ENCODE measurements around the gene CABP7.

CABP7 gene

DNA sequence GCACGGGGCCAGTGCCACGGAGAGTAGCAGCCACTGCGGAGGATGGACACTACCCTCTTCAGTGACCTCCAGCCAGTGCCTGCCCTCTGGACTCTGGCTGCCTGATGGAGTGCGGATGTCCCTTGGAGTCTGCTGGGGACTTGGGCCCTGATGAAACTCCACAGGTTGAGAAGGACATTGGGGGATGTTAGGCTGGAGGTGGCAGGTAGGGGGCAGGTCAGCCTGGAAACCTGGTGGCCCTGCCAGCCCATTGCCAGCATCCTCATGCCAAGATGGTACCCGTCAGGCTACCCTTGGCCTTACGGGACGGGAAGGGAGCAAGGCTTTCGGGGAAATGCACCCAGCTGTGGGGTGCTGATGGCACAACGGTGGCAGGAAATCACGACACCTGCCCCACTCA is 4.0 kb downstream of the CABP7 start:
- DNase-seq = no peak

DNA sequence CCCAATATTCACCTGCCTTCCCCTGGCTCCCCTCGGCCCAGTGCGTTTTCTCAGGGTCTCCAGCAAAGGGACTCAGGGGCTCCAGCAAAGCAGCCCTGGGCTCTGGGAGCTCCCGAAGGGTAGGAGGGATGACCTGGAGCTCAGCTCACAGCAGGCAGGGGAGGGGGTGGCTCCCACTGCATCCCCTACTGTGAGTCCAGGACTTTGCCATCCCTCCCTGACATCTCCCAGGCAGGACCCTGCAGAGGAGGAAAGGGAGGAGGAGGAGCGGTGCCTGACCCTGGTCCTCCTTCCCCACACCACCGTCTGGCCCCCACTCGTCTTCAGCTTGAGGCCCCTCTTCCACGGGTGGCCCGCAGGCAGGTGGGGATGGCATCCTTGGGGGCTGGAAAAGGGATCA is 5.0 kb downstream of the CABP7 start:
- no peak for DNase-seq

DNA sequence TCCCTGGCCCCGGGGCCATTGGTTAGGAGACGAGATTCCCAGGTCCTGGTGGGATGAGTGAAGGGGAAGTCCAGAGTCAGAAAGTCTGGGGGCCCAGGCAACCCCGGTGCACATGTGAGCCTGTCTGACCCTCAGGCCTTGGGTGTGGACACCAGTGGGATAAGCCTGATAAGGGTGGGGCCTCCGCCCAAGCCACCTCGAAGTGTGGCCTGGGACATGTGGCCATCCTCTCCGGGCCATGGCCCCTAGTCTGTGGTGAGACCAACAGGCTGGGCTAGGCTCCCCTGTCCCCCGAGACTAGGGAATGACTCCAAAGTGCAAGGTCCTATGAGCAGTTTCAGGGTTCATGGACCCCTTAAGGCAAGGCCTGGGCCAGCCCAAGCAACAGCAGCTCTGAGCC is 6.3 kb downstream of the CABP7 start:
- no peak for DNase-seq

DNA sequence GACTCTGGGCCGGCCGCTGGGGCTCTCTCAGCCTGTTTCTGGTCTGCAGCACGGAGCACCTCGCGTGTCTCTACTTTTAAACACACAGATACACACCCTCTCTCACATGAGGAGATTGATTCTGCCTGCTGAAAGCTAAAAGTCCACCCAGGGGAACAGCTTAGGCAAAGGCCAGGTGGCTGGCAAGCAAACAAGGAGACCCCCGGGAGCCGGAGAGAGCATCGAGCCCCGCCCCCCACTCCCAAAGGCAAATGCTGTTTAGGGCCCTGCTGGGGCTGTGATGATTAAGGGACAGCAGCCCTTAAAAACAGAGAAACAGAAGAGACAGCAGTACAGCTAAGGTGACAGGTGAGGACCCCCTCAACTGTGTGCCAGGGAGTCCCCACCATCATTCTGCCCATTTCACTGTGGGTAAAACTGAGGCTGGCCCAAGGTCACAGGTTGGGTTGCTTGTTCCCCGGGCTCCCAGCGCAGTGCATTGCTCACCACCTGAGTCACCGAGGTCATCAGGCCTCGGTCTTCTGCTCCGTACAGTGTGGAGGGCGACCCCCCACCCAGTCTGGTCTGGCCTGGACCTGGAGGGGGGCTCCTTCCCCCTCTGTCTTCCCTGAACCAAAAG is 6.8 kb downstream of the CABP7 start:
- DNase-seq = no peak

DNA sequence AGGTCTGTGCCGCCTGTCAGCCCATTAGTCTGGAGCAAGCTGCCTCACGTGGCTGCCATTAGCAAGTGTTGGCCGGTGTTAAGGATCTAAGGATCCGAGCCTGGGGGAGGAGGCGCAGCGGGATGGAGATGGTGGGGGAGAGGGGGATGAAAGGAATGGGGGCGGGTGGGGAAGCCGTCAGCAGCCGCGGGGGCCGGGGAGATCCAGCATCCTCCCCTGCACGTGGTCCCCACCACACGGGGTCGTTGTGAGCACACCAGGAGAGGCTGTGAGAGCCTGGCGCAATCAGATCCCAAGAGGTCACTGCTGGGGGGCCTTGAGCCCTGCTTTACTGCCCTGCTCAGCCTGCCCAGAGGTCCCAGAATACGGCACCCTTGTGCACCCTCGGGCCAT is 7.3 kb downstream of the CABP7 start:
- peak; percentile 37 for DNase-seq

DNA sequence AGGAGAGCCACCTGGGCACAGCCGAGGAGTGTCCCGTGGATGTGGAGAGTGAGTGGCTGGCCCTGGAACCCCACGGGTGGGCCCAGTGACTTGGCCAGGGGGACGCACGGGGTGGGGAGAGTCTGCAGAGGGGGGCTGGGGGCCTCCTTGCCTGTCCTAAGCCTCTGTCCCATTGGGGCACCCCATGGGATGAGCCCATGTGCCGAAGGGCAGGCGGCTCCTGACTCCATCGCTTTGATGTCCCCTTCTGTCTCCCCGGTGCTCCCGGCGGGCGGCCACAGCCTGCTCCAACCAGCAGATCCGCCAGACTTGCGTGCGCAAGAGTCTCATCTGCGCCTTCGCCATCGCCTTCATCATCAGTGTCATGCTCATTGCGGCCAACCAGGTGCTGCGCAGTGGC is 9.4 kb downstream of the CABP7 start:
- no peak for DNase-seq

DNA sequence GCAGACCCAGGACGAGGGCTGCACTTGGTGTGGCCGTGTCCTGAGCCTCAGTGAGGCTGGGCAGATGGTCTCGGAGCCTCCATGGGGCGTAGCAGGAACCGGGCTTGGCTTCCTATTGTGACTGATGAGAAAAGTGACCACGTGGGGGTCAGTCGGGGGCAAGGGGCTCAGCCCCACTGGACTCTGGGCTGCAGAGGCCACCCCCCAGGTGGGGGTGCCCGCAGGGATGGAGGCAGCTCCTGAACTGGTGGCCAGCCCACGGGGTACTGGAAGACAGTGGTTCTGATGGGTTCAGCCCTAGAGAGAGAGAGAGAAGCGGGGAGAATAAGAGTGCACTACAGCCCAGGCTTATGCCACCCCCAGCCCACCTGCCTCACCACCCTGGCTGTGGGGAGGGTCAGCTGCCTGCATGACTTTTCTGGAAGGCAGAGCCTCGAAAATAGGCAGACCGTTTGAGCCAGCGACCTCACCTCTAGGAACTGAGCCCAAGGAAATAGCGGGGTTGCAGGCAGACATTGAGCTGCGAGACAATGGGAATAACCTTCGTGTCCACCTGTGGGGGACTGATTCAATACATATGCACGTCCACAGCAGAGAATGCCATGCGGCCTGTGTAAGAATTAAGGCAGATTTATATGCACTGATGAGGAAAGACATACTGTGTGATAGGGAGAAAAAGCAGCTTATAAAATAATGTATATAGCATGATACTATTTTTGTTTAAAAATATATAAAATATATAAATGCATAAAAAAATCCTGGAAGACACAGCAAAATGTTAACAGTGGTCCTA is 11.5 kb downstream of the CABP7 start:
- no peak for DNase-seq

DNA sequence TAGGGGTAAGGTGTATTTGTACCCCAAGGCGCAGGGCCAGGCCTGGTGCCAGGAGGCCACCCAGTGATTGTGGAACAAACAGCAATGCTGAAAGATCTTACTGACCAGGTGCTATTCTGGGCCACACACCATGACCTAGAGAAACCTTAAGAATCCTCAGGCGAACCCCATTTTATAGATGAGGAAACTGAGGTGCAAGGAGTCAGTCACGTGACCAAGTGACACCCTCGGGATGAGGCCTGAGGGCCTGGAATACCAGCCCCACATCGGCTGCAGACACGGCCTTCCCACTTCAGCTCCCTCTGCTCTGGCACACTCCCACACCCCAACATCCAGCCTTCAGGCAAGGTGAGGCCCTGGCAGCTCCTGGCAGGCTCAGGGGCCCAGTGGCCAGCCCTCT is 13.1 kb downstream of the CABP7 start:
- DNase-seq = no peak

DNA sequence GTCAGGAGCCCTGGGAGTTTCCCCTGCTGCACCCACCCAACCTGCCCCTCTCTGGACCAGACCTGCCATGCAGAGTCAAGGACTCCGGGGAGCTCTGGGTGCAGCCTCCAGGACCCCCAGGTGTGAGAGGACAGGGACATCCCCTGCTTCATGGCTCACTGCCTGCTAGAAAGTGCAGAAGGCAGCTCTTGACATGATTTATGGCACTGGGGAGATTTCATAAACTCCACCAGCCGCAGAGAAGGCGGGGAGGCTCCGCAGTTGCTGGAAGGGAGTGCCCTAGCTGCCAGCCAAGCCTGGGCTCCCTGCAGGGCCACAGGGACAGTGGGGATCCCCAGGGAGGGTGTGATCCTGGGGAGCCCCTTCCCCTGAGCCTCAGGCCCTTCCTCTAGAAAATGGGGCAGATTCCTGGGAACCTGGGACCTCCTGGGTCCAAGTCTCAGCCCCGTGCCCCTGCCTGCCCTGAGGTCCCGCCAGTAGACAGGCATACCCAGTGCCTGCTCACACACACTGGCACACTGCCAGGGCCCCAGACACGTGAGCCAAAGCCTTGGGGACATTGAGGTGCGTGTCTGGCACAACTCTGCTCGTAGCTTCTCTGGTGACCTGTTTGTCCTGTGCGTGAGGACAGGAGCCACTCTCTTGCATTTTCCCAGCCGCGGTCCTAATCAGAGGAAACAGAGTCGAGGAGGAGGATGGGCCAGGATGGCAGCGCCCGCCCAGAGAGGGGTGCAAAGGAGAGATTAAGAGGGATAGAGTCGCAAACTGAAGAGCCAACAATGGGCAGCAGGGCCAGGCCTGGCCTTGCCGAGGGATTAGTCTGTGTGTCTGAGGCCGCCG is 13.8 kb downstream of the CABP7 start:
- no peak for DNase-seq

DNA sequence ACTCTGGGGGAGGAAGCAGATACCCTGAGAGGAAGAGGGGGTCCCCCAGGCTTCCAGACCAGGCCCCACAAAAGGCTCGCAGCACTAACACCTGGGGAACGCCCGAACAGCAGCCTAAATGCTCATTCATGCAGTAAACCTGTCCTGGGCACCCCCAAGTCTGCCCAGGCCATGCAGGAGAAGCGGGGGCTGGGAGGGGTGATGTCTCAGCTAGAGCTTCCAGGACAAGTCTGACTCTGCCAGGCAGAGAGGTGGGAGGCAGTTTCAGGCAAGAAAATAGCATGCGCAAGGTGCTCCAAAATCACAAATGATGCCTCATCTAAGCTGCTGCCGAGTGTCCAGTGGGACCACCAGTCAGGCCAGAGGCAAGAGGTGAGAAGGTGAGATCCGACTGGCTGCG is 14.6 kb downstream of the CABP7 start:
- no peak for DNase-seq

DNA sequence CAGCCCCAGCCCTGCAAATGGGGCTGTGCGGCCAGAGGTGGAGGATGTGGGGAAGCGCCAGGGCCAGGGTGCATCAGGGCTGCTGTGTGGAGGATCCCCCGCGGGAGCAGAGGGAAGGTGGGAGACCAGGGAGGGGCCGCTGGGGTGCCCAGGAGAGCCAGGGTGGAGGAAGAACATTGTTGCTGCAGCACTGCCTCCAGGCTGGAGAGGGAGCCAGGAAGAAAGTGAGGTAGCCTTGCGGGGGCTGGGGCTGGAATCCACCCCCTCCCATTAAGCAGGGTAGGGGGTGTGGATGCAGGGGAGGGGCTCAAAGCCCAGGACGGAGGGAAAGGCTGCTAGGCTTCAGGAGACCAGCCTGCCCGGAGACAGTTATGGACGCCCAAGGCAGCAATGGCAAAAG is 15.0 kb downstream of the CABP7 start:
- no peak for DNase-seq

DNA sequence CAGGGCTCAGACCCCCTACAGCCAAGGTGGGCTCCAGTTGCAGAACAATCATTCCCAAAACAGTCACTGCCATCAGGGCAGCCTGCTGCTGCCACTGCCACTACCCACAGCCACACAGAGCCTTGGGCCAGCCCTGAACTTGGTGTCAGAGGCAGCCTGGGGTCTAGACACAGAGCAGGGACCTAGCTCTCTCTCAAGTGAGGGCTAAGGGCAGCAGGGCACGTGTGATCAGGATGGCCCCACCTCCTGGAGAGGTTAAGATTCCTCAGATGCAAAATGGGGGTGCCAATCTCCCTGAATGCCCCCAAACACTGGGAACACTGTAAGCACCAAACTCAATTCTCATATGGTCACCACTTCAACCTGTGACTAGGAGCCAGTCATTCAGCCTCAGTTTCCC is 15.6 kb downstream of the CABP7 start:
- no peak for DNase-seq

DNA sequence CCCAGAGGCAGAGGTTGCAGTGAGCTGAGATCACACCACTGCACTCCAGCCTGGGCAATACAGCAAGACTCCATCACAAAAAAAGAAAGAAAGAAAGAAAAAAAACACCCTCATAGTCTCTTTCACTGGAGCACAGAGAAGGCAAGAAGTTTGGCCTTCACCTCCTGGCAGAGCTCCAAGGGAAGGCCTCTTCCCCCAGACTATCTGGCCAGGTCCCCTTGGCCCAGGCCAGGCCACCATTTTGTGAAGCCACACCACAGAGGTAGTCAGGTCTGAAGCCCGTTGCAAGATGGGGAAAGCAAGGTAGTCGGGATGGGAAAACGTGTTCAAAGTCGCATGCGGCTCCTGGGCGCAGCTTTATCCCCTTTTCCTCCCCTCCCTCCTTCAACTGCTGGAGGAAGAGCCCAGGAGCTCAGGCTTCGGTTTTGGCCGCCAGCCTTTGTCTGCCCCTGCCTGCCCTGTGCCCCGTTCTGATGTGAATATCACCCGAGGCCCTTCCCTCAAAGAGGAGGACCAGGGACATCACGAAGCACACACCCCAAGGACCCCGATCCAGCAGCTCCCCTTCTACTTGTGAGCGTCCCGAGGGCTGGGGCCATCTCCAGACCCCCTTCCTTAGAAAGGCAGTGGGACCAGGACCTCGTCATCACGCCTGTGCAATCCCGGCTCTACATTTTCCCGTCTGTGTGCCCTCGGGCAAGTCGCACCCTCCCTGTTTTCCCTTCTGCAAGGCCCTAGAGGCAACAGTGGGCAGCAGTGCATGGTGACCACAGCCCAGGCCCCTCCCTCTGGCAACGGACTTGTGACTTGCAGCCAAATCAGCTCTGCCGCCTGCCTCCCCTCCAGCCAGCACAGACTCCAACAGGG is 17.7 kb downstream of the CABP7 start:
- DNase-seq = no peak

DNA sequence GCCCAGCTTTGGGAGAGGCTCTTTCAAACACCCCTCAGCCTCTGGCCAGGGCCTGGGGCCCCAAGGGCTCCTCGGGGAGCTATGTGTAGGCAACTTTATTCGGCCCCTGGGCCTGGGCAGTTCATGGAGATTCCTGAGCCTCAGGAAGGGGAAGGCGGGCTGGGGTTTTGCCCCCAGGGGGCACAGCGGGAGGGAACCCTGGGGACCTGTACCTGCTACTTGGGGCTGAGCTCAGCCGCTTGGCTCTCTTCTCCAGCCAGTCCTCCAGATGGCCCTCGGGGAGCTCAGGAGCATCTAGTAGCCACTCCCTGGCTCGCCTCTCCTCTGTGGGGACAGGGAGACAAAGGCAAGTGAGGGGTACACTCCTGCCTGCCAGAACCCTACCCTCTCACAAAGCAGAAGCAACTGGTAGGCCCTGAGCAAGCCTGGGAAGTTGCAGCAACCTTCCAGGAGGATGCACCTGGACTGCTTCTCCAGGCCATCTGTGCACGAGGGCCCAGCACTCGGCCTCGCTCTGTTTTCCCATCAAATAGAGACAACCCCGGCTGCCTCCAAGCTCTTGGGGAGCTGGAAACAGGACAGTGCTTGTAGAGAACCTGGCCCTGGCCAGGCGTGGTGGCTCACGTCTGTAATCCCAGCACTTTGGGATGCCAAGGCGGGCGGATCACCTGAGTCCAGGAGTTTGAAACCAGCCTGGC is 18.5 kb downstream of the CABP7 start:
- DNase-seq = no peak

DNA sequence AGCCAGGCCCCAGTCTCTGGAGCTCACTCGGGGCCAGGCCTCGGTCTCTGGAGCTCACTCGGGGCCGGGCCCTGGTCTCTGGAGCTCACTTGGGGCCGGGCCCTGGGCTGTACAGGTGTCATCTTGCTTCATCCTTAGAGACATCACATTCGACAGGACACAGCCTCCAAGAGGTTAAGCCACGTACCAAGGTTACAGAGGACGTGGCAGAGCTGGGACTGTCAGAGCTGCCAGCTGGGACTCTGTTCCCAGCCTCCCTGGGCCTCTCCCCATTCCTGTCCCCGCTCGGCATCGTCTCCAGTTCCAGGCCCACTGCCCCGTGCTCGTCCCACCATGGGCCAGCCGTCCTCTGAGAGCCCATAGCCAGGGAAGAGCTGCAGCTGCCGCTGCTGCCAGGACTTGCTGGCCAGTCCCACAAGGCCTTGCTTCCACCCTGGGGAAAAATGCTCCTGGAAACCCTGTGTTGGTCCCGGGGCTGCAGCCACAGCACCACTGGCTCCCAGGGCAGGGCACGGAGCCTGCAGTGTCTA is 19.6 kb downstream of the CABP7 start:
- DNase-seq = no peak

DNA sequence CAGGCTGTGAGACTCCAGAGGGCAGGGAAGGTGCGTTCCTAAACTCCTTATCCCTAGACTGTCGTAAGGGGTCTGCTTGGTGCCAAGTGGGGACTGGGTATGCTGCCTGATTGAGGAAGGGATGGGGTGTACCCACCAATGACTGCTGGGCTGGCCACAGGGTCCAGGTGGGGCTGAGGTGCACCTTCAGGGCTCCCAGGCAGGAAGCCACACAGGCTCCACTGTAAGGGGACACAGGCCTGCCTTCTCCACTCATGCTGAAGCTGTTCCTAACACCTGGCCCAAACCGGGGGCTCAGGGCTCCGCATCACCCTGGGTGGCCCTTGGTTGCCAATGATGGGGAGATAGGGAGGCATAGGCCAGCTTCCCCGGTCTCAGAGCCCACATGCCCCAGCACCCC is 20.4 kb downstream of the CABP7 start:
- DNase-seq = no peak

DNA sequence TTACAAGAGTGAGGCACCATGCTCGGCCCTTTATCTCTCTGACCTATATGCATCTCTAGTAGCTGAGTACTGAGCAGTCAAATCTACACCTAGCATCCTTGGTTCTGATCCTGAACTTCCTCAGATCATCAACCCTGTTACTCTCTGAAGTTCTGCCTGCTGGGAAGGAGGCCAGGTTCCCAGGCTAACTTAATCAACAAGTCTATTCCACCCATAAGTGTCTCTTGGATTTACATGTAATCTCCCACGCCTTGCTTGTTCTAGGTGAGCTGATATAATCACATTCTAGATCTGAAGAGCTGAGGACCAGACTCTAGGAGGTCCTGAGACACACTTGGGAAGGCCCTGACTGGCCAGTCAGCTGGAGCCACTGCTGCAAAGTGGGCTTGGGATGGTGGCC is 22.1 kb downstream of the CABP7 start:
- no peak for DNase-seq

DNA sequence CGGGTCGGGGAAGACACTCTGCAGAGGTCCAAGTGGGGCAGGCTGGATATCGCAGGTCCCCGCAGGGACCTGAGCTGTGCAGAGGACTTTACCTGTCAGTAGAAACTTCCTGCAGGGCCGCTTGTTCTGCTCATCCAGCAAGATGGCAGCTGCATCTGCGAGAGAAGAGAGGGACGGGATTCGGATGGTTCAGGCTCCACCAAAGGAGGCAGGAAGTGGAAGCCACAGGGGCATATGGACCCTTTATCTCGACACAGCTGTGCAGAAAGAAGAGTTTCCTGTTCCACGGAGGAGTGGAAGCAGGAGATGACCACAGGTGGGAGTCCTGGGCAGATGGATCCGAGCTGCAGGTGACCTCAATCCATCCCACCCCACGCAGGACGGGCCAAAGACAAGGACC is 22.5 kb downstream of the CABP7 start:
- no peak for DNase-seq

DNA sequence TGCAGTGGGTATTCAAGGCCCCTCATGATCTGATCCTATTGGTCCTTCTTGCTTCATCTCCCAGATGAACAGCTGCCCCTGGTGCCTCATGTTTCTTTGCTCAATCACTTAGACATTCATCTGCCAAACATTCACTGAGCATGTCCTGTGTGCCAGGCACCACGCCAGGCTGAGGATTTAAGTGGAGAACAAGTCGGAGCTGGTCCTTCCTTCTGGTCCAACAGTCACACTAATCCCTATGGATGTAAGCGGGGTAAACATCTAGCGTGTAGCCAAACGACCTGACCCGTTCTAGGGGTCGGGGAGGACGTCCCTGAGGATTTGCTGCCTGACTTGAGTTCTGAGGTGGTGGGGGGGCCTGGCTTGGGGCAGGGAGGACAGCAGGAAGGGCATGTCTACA is 25.1 kb downstream of the CABP7 start:
- DNase-seq = no peak

DNA sequence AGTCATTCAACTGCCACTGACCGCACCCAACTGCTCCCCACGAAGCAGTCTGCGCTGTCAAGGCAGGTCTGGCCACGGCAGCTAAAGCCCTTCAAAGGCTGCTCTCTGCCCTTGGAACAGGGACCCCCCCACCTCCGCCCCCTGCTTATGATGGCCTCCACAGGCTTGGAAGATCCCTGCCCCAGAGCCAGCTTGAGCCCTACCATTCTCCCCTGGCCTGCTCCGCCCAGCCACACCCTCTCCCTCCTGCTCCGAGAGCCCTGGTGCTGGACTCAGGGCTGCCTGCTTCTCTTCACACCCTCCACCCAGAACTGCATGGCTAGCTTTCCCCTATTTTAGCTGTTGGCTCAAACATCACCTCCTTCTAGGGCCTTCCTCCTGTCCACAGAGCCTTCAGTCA is 28.0 kb downstream of the CABP7 start:
- no peak for DNase-seq

DNA sequence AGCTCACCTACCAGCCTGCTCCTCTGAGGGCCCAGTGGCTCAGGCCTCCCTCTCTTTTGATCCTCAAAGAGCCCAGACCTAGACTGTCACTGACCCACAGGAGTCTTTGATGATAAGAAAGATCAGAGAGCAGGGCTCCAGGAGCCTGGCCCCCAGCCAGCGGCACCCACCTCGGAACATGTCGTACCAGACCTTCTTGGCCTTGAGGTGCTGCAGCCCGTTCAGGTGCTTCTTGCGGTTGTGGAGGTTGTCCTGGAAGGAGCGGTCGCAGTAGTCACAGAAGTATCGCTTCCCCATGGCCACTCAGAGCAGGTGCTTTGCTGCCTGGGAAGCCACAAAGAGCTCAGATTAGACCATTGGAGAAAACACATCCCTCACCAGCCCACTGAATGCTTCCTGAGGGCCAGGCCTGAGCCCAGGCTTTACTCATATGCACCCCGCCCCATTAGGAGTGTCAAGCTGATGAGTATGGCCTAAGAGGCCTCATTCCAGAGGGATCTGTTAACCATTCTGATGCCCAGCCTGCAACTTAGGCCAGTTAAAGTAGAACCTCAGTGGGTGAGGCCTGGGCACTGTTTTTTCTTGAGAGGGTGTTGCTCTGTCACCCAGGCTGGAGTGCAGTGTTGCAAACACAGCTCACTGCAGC is 28.6 kb downstream of the CABP7 start:
- DNase-seq = no peak

DNA sequence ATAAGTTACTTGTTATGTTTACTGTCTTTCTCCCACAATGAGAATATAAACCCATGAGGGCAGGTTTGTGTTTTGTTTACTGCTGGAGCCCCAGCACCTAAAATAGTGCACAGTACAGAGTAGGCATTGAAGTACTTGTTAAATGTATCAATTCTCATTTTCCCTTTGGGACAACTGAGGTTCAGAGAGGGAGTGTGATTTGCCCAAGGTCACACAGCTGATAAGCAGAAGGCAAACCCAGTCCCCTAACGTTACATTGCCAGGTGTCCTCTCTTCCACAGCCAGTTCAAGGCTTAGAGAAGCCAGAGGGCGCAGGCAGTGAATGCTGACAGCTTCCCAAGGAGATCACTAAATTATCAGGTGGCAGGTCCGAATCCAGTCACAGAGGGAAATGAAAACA is 30.2 kb downstream of the CABP7 start:
- DNase-seq = no peak
